ENCODE results near the gene GNA15. TPM values are rescaled to one million over a fixed set of nuclear protein-coding genes. Genes with fewer than 3 reads are reported as not detected.

The GNA15 gene
- total and polyA plus RNA-seq, 2 of the 8 experiments (the other 6 are each of a cell fraction or from before 2014, with no cell fraction given), result 0.26 to 0.45 TPM

DNA sequence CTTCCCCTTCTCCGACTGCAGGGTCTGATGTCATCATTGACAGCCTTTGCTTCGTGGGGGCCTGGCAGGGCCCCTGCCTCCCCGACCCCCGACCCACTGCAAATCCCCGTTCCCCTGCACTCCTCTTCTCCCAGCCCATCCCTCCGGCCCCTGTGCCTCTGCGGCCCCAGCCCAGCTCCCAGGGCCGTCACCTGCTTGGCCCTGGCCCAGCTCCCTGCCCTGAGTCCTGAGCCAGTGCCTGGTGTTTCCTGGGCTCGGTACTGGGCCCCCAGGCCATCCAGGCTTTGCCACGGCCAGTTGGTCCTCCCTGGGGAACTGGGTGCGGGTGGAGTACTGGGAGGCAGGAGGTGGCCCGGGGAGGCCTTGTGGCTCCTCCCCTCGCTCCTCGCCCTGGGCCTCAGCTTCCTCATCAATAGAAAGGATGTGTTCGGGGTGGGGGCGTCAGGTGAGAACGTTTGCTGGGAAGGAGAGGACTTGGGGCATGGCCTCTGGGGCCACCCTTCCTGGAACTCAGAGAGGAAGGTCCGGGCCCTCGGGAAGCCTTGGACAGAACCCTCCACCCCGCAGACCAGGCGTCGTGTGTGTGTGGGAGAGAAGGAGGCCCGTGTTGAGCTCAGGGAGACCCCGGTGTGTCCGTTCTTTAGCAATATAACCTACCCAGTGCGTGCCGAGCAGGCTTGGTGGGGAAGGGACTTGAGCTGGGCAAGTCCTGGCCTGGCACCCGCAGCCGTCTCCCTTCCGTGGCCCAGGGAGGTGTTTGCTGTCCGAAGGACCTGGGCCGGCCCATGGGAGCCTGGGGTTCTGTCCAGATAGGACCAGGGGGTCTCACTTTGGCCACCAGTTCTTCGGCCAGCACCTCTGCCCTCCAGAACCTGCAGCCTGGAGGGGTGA lies 72.7 kb downstream of the GNA15 start:
- no peak overlapping the region for H4K91ac ChIP-seq (replicated peaks; ENCODE audit: insufficient read length, low read length)
- no peak overlapping the region for H2BK15ac ChIP-seq (ENCODE audit: low read length)
- no peak overlapping the region for H2BK5ac ChIP-seq (ENCODE audit: low read depth, low read length)
- no peak overlapping the region for H4K8ac ChIP-seq (ENCODE audit: extremely low read depth, insufficient read depth, low read length)
- POLR2A ChIA-PET (ENCODE audit: partially characterized antibody), result interaction anchor here (1.2 to 1.4 kb wide), 2 partner anchors 9 to 19 kb away, joined by 3 to 4 read pairs; no protein-coding TSS in a partner anchor
- no peak for FAIRE-seq
- no peaks in the 10 kb centered on the region for H3K79me2 ChIP-seq (ENCODE audit: control insufficient read depth in 1 of 2, insufficient read depth in 2 of 2, low read length in 2 of 2)
- no peaks in the 10 kb centered on the region for H3K79me1 ChIP-seq (ENCODE audit: low read depth, low read length)
- H2BK12ac ChIP-seq (ENCODE audit: low read depth, low read length), result no peak overlapping the region
- no peak overlapping the region for H3K9ac ChIP-seq (replicated peaks in 1 of 4; ENCODE audit: extremely low read depth in 1 of 4, low read depth in 3 of 4, low read length in 3 of 4)
- H4K20me1 ChIP-seq (replicated peaks in 1 of 2; ENCODE audit: control insufficient read depth in 1 of 2, insufficient read depth in 2 of 2, low read length in 2 of 2), result peaks cover 0 to 14% of the 10 kb centered on the region in 2 experiments
- WGBS, 2 experiments (ENCODE audit: extremely low coverage in 1 of 2, insufficient coverage in 1 of 2, insufficient read length in 1 of 2, insufficient replicate concordance in 2 of 2, low coverage in 1 of 2, low lambda C conversion rate in 2 of 2, missing lambda C conversion rate in 1 of 2), result 93% methylated on average over 26 of the region's 33 CpGs; no CpG with 5 or more reads in 1 of the 2 experiments
- no peaks in the 10 kb centered on the region for H3K9me3 ChIP-seq (ENCODE audit: insufficient read depth in 2 of 2, low read depth in 1 of 2, low read length in 1 of 2)
- no peak overlapping the region for H2BK20ac ChIP-seq (ENCODE audit: low read length)
- no peak overlapping the region for H3K27ac ChIP-seq (ENCODE audit: low read depth, low read length)
- no peak overlapping the region for H3K56ac ChIP-seq (replicated peaks; ENCODE audit: insufficient read length, low read depth, low read length)
- H4K5ac ChIP-seq (ENCODE audit: insufficient read length, low read depth, low read length), result no peak overlapping the region
- no peak overlapping the region for H2AK5ac ChIP-seq (ENCODE audit: low read depth, low read length)
- H3K23me2 ChIP-seq (ENCODE audit: low read depth, low read length), result no peaks in the 10 kb centered on the region
- CTCF ChIA-PET (ENCODE audit: partially characterized antibody), result interaction anchor here (1.2 to 4.0 kb wide), 4 partner anchors 9 to 258 kb away, joined by 3 to 14 read pairs (median 8); no protein-coding TSS in a partner anchor
- no peak for TF ChIP-seq SUZ12 (IDR thresholded peaks at IDR 0.05; ENCODE audit: low read length)
- TF ChIP-seq CHD1 (IDR thresholded peaks at IDR 0.05; ENCODE audit: low read depth, low read length), result no peak
- no peak for TF ChIP-seq KDM4A (IDR thresholded peaks at IDR 0.05; ENCODE audit: low read depth, low read length, severe bottlenecking)
- TF ChIP-seq SIX5 (IDR thresholded peaks at IDR 0.05; ENCODE audit: low read depth, low read length), result no peak
- TF ChIP-seq SIN3A (conservative IDR thresholded peaks at IDR 0.05 in 1 of 2, IDR thresholded peaks at IDR 0.05 in 1 of 2; ENCODE audit: low read depth in 1 of 2, low read length in 2 of 2), result no peak
- TF ChIP-seq RNF2 (IDR thresholded peaks at IDR 0.05; ENCODE audit: borderline replicate concordance, low read depth, low read length, missing control alignments, poor library complexity, severe bottlenecking), result no peak
- TF ChIP-seq ASH2L (IDR thresholded peaks at IDR 0.05; ENCODE audit: low read length), result no peak
- no peak for TF ChIP-seq NRF1 (IDR thresholded peaks at IDR 0.05; ENCODE audit: low read depth, low read length)
- TF ChIP-seq RBBP5 (IDR thresholded peaks at IDR 0.05; ENCODE audit: borderline replicate concordance, low read depth, low read length), result no peak
- H3K27me3 ChIP-seq (replicated peaks in 1 of 4; ENCODE audit: control insufficient read depth in 3 of 4, extremely low read depth in 1 of 4, insufficient read depth in 3 of 4, low read length in 3 of 4), result no peaks in the 10 kb centered on the region
- peaks cover 3 to 45% (median 13%) of the 10 kb centered on the region in 4 experiments; a peak in 5 of 8 replicates for H3K36me3 ChIP-seq (ENCODE audit: control insufficient read depth in 2 of 4, insufficient read depth in 4 of 4, low read length in 3 of 4)
- no peak overlapping the region for H2AFZ ChIP-seq (ENCODE audit: low read length)
- no peak overlapping the region for H3K14ac ChIP-seq (ENCODE audit: insufficient read length)
- H3K23ac ChIP-seq (ENCODE audit: insufficient read length), result no peak overlapping the region
- H3K4me3 ChIP-seq (ENCODE audit: extremely low read depth in 1 of 4, insufficient read depth in 2 of 4, low read depth in 3 of 4, low read length in 4 of 4), result no peak overlapping the region
- no peak overlapping the region for H3K18ac ChIP-seq (ENCODE audit: extremely low read depth, low read length)
- no peak overlapping the region for H3K4ac ChIP-seq (replicated peaks; ENCODE audit: insufficient read length, low read depth, low read length)
- H2BK120ac ChIP-seq (replicated peaks; ENCODE audit: low read depth, low read length), result no peak overlapping the region
- no peak overlapping the region for H3K4me2 ChIP-seq (ENCODE audit: insufficient read depth in 1 of 2, low read depth in 2 of 2, low read length in 2 of 2)
- peaks cover 0 to 5% (median 0%) of the 10 kb centered on the region in 4 experiments; a peak in 2 of 7 replicates for H3K4me1 ChIP-seq (replicated peaks in 1 of 4; ENCODE audit: control insufficient read depth in 3 of 4, insufficient read depth in 4 of 4, low read length in 3 of 4)
- no peak for DNase-seq (ENCODE audit: low read depth in 1 of 2, low spot score in 2 of 2)
